ENCODE data around the gene AKAP7.

The AKAP7 gene

DNA sequence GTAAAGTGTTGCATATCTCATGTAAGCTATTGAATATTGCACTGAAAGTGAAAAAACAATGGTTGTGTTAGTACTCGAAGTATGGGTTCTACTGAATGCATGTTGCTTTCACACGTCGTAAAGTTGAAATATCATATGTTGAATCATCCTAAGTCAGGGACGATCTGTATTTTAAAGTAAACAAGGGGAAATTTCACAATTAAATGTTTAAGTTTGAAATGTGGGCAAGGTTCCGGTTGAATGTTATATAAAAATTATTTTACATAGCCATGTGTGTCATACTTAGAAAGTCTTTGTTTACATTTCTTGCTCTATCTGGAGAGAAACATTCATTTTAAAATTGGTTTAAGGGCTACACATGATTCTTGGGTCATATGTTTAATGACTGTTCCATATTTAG lies 76.8 kb downstream of the AKAP7 start:
- Histone ChIP-seq H3K27ac (peak overlapping the region; percentile 63), H3K9me3 (ENCODE audit: low read depth, low read length) (no peaks in the 10 kb centered on the region), H3K9ac (ENCODE audit: insufficient read length) (no peak overlapping the region), H3K4me3 (no peak overlapping the region), H3K36me3 (ENCODE audit: insufficient read depth, low read length) (peaks cover 15% of the 10 kb centered on the region)
- DNase-seq (ENCODE audit: low read depth, low spot score): no peak
- no peak for TF ChIP-seq POLR2AphosphoS5 (IDR thresholded peaks at IDR 0.05; ENCODE audit: borderline replicate concordance, low read depth, low read length)
- no peak for TF ChIP-seq FOXP2 (optimal IDR thresholded peaks at IDR 0.05; ENCODE audit: control extremely low read depth, extremely low read length, insufficient read depth)
- no peak for TF ChIP-seq EZH2 (IDR thresholded peaks at IDR 0.05)

DNA sequence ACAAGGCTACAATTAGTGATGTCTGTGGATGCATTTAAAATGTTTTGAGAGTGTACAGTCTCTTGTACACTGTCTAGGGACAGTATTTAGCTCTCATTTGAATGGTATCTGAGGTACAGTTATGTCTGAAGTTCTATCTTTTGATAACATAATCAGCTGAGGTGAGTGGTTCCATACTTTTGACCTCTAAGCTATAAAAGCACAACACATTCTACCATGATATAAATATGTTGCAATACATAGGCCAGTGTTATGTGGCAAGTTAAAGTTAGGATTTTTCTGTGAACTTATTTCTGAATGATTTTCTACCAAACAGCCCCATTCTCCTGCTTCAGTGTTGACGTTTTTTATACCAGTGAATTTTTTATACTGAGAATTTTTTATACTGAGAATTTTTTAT lies 77.6 kb downstream of the AKAP7 start:
- TF ChIP-seq FOXP2 (optimal IDR thresholded peaks at IDR 0.05; ENCODE audit: control extremely low read depth, extremely low read length, insufficient read depth) (no peak), POLR2AphosphoS5 (IDR thresholded peaks at IDR 0.05; ENCODE audit: borderline replicate concordance, low read depth, low read length) (no peak), EZH2 (IDR thresholded peaks at IDR 0.05) (no peak)

DNA sequence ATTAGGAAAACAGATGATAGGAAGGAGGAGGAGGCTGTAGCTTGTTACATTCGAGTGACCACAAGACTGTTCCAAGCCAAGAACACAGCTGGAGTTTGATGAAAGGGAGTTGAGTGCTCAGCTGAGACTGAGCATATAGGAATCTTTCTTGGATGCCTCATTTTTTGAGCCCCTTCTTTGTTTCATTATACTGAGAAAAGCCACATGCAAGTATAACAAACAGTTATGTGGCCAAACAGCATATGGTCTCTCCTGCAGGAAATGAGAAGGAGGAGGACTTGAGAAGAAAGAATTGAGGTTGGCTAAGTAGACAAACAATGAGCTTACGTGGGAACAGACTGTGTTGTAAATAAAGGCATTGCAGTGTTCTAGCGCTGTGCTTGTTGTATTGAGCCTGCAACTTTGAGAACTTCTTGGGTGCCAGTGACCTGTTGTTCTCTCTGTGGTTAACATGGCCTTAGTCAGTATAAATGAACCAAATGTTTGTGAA lies 78.3 kb downstream of the AKAP7 start:
- no peak for DNase-seq (ENCODE audit: low read depth, low spot score)
- Histone ChIP-seq H3K36me3 (ENCODE audit: insufficient read depth, low read length) (peaks cover 9% of the 10 kb centered on the region), H3K9me3 (ENCODE audit: low read depth, low read length) (no peaks in the 10 kb centered on the region), H3K9ac (ENCODE audit: insufficient read length) (no peak overlapping the region), H3K27ac (peak overlapping the region; percentile 63), H3K4me3 (no peak overlapping the region)
- TF ChIP-seq POLR2AphosphoS5 (IDR thresholded peaks at IDR 0.05; ENCODE audit: borderline replicate concordance, low read depth, low read length) (no peak), EZH2 (IDR thresholded peaks at IDR 0.05) (no peak), FOXP2 (optimal IDR thresholded peaks at IDR 0.05; ENCODE audit: control extremely low read depth, extremely low read length, insufficient read depth) (no peak)

More for the DNA sequence above, 77.6 kb downstream of the AKAP7 start:
- Histone ChIP-seq H3K36me3 (ENCODE audit: insufficient read depth, low read length) (peaks cover 11% of the 10 kb centered on the region), H3K9ac (ENCODE audit: insufficient read length) (no peak overlapping the region), H3K4me3 (no peak overlapping the region), H3K9me3 (ENCODE audit: low read depth, low read length) (no peaks in the 10 kb centered on the region), H3K27ac (peak overlapping the region; percentile 63)
- no peak for DNase-seq (ENCODE audit: low read depth, low spot score)

DNA sequence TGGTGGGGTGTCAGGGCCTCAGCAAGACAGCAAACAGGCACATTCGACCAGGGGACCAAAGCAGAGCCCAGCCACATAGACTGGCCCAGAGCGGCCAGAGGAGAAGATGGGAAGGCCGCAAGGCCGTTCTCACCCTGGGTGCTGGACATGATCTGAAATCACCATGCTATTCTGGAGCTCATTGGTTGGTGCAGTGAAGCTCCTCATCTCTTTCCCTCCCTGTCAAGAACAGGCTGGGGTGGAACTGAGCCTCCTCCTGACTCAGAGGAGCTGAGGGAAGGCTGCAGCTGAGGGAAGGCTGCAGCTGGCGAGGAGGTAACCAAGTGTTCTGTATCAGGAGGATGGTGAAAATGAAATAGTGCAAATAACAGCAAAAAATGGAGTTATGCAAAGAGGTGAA lies 80.0 kb downstream of the AKAP7 start:
- Histone ChIP-seq H3K4me3 (peak overlapping the region; percentile 40; the same call in 1 of the 2 replicates), H3K27ac (peak overlapping the region; percentile 94), H3K36me3 (ENCODE audit: insufficient read depth, low read length) (peaks cover 5% of the 10 kb centered on the region; the same call in 1 of the 2 replicates), H3K9ac (ENCODE audit: insufficient read length) (peak overlapping the region; percentile 12), H3K9me3 (ENCODE audit: low read depth, low read length) (no peaks in the 10 kb centered on the region)
- no peak for DNase-seq (ENCODE audit: low read depth, low spot score)
- TF ChIP-seq EZH2 (IDR thresholded peaks at IDR 0.05) (no peak), POLR2AphosphoS5 (IDR thresholded peaks at IDR 0.05; ENCODE audit: borderline replicate concordance, low read depth, low read length) (no peak), FOXP2 (optimal IDR thresholded peaks at IDR 0.05; ENCODE audit: control extremely low read depth, extremely low read length, insufficient read depth) (no peak)

DNA sequence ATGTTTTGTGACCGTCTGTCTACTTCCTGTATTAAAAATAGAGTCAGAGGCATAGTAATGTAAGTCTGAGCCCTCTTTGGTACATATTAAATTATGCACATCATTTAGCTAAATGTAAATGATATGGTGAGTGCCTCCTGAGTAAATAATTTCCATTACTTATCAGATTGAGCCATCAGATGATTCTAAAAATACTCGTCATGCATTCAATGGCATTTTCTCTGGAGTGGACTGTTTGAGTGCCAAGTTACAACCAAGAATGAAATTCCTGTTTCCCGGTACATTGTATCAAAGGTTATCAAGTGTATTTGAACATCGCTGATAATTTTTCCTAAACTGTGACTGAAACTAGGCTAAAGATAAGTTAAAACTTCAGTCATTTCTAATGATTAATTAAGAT lies 81.0 kb downstream of the AKAP7 start:
- no peak for TF ChIP-seq FOXP2 (optimal IDR thresholded peaks at IDR 0.05; ENCODE audit: control extremely low read depth, extremely low read length, insufficient read depth)
- TF ChIP-seq EZH2 (IDR thresholded peaks at IDR 0.05): no peak
- no peak; the same call in 1 of the 2 replicates for TF ChIP-seq POLR2AphosphoS5 (IDR thresholded peaks at IDR 0.05; ENCODE audit: borderline replicate concordance, low read depth, low read length)
- Histone ChIP-seq H3K36me3 (ENCODE audit: insufficient read depth, low read length) (peaks cover 15% of the 10 kb centered on the region), H3K4me3 (peak overlapping the region; percentile 40), H3K9me3 (ENCODE audit: low read depth, low read length) (no peaks in the 10 kb centered on the region), H3K9ac (ENCODE audit: insufficient read length) (peak overlapping the region; percentile 29), H3K27ac (peak overlapping the region; percentile 94)
- DNase-seq (ENCODE audit: low read depth, low spot score): no peak

DNA sequence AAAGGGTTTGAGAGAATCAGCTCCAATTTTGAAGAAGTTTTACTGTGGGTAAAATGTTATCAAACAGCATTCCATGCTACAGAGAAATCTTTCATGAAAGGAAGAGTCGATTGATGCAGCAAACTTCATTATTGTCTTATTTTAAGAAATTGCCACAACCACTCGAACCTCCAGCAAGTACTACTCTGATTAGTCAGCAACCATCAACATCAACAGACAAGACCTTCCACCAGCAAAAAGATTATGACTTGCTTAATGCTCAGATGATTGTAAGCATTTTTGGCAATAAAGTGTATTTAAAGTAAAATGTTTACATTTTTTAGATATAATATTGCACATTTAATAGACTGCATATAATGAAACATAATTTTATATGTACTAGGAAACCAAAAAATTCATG lies 87.5 kb downstream of the AKAP7 start:
- DNase-seq (ENCODE audit: low read depth, low spot score): no peak
- Histone ChIP-seq H3K9ac (ENCODE audit: insufficient read length) (no peak overlapping the region), H3K36me3 (ENCODE audit: insufficient read depth, low read length) (peaks cover 26% of the 10 kb centered on the region), H3K4me3 (no peak overlapping the region), H3K9me3 (ENCODE audit: low read depth, low read length) (no peaks in the 10 kb centered on the region), H3K27ac (no peak overlapping the region)
- TF ChIP-seq EZH2 (IDR thresholded peaks at IDR 0.05): no peak
- TF ChIP-seq FOXP2 (optimal IDR thresholded peaks at IDR 0.05; ENCODE audit: control extremely low read depth, extremely low read length, insufficient read depth): no peak
- TF ChIP-seq POLR2AphosphoS5 (IDR thresholded peaks at IDR 0.05; ENCODE audit: borderline replicate concordance, low read depth, low read length): no peak

DNA sequence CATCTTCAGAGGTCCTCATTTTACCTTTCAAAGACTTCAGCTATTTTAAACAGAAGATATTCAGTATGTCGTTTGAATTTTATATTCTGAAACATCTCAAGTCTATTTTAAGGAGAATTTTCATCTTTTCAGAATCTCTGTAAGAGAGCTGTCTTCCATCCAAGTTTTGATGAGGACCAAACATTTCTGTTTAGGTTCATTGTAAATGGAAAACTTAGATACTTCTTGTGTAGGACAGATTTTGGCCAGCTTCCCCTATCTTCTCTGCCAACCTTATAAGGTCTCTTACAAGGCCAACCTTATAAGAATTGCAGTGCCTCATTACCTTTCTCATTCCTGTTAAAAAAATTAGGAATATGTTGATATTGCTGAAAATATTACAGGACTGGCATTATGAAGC lies 88.1 kb downstream of the AKAP7 start:
- no peak for TF ChIP-seq EZH2 (IDR thresholded peaks at IDR 0.05)
- TF ChIP-seq FOXP2 (optimal IDR thresholded peaks at IDR 0.05; ENCODE audit: control extremely low read depth, extremely low read length, insufficient read depth): no peak
- no peak for TF ChIP-seq POLR2AphosphoS5 (IDR thresholded peaks at IDR 0.05; ENCODE audit: borderline replicate concordance, low read depth, low read length)
- H3K36me3 ChIP-seq (ENCODE audit: insufficient read depth, low read length): peaks cover 26% of the 10 kb centered on the region
- H3K9ac ChIP-seq (ENCODE audit: insufficient read length): no peak overlapping the region
- DNase-seq (ENCODE audit: low read depth, low spot score): no peak
- H3K4me3 ChIP-seq: no peak overlapping the region
- no peak overlapping the region for H3K27ac ChIP-seq
- no peaks in the 10 kb centered on the region for H3K9me3 ChIP-seq (ENCODE audit: low read depth, low read length)

DNA sequence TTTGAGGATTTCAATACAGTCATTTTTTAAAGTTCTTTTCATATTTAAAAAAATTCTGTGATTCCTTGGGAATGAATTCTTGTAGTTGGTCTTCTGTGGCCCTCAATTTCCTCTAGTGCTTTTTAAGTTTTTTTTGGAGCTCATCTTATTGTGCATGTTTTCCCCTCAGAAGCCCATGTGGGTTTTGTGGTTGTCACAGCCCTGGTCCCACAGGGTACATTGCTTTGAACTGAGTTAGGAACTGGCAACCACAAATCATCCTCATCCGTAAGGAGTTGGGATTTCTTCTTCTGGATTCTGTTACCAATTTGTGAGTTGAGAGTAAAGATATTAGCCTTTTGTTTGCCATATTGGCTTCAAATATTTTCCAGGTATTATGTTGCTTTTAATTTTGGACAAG lies 89.9 kb downstream of the AKAP7 start:
- Histone ChIP-seq H3K4me3 (no peak overlapping the region), H3K9me3 (ENCODE audit: low read depth, low read length) (no peaks in the 10 kb centered on the region), H3K9ac (ENCODE audit: insufficient read length) (no peak overlapping the region), H3K36me3 (ENCODE audit: insufficient read depth, low read length) (peaks cover 22% of the 10 kb centered on the region), H3K27ac (no peak overlapping the region)
- no peak for DNase-seq (ENCODE audit: low read depth, low spot score)
- TF ChIP-seq EZH2 (IDR thresholded peaks at IDR 0.05): no peak
- no peak for TF ChIP-seq POLR2AphosphoS5 (IDR thresholded peaks at IDR 0.05; ENCODE audit: borderline replicate concordance, low read depth, low read length)
- TF ChIP-seq FOXP2 (optimal IDR thresholded peaks at IDR 0.05; ENCODE audit: control extremely low read depth, extremely low read length, insufficient read depth): no peak

DNA sequence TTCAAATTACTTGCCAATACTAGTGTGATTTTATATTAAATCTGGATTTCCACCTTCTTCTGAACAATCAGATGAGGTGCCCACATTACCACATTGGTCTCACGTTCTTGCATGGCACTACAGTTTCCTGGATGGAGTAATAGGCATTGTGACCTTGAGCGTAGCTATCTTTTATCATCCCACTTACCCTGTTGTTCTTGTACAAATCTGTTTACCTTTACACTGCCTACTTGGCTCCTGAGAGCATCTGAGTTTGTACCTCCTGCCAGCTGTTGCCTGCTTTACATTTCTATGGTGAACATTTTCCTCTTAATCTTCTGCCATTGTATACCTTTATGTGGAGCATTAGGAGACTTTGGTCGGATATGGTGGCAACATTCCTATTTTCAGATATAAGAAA lies 90.7 kb downstream of the AKAP7 start:
- H3K9me3 ChIP-seq (ENCODE audit: low read depth, low read length): no peaks in the 10 kb centered on the region
- DNase-seq (ENCODE audit: low read depth, low spot score): no peak
- no peak overlapping the region for H3K27ac ChIP-seq
- no peak overlapping the region for H3K9ac ChIP-seq (ENCODE audit: insufficient read length)
- H3K36me3 ChIP-seq (ENCODE audit: insufficient read depth, low read length): peaks cover 14% of the 10 kb centered on the region
- no peak overlapping the region for H3K4me3 ChIP-seq
- TF ChIP-seq FOXP2 (optimal IDR thresholded peaks at IDR 0.05; ENCODE audit: control extremely low read depth, extremely low read length, insufficient read depth) (no peak), EZH2 (IDR thresholded peaks at IDR 0.05) (no peak), POLR2AphosphoS5 (IDR thresholded peaks at IDR 0.05; ENCODE audit: borderline replicate concordance, low read depth, low read length) (no peak)
